CD4-positive, alpha-beta T cell (primary cell): ENCODE measurements around the gene MTHFD1L. TPM values are rescaled to one million over a fixed set of nuclear protein-coding genes. Genes with fewer than 3 reads are reported as not detected.

Experiments
- ATAC-seq: fragments of 200-7000 bp; cut with Tn5 transposase; one replicate; pipeline ENCODE4 v1.10.0; 2022; ENCODE audit warnings: mild to moderate bottlenecking; ENCODE audit not compliant: poor library complexity
- CTCF ChIA-PET: fragments of 350-600 bp; sonication (Branson Sonifier 250); formaldehyde crosslinking; loops from one replicate; lab custom pipeline; 2021; ENCODE audit warnings: antibody characterized with exemption, inconsistent platforms; lab: Charles Lee
- POLR2A ChIA-PET: fragments of 350-600 bp; sonication (Branson Sonifier 250); formaldehyde crosslinking; loops from one replicate; lab custom pipeline; 2021; ENCODE audit warnings: antibody characterized with exemption, inconsistent platforms; lab: Charles Lee
- DNase-seq, 14 experiments: peaks; one replicate each; pipeline ENCODE4 v3.0.0-alpha.2; 2013 to 2020; ENCODE audit warnings: mixed read lengths in 2 of 14
- H3K27ac ChIP-seq, 2 donors: one replicate each; pipeline versions ENCODE4 v1.5.1 to v1.7.0; 2013; ENCODE audit warnings: low read length in 2 of 2, low read depth in 1 of 2, mild to moderate bottlenecking in 1 of 2
- H3K27me3 ChIP-seq, 2 experiments: 1 replicate in 1 of 2; 2 replicates in 1 of 2; pipeline versions ENCODE4 v1.6.1 to v1.7.0; 2013; ENCODE audit warnings: low read length in 2 of 2, control low read depth in 1 of 2, mild to moderate bottlenecking in 1 of 2, moderate library complexity in 1 of 2; ENCODE audit not compliant: insufficient read depth in 2 of 2, control insufficient read depth in 1 of 2
- H3K36me3 ChIP-seq: one replicate; pipeline ENCODE4 v1.6.1; 2013; ENCODE audit warnings: low read length, control low read depth; ENCODE audit not compliant: insufficient read depth
- H3K4me1 ChIP-seq: one replicate; pipeline ENCODE4 v1.6.1; 2013; ENCODE audit warnings: low read length, control low read depth; ENCODE audit not compliant: insufficient read depth
- H3K4me3 ChIP-seq: one replicate; pipeline ENCODE4 v1.5.1; 2013; ENCODE audit warnings: mild to moderate bottlenecking, low read length, moderate library complexity
- H3K9me3 ChIP-seq, 2 experiments: 1 replicate in 1 of 2; 2 replicates in 1 of 2; pipeline versions ENCODE4 v1.6.1 to v1.7.0; 2013; ENCODE audit warnings: low read length in 2 of 2, mild to moderate bottlenecking in 2 of 2, control low read depth in 1 of 2, moderate library complexity in 1 of 2; ENCODE audit not compliant: control insufficient read depth in 1 of 2, insufficient read depth in 1 of 2
- H3K27ac Mint-ChIP-seq: one replicate; pipeline ENCODE4 v1.8.0; 2020; ENCODE audit warnings: mixed read lengths
- H3K27me3 Mint-ChIP-seq: one replicate; pipeline ENCODE4 v1.8.0; 2021; ENCODE audit warnings: mixed read lengths
- H3K36me3 Mint-ChIP-seq: one replicate; pipeline ENCODE4 v1.8.0; 2021; ENCODE audit warnings: low read depth, mixed read lengths
- H3K4me1 Mint-ChIP-seq: one replicate; pipeline ENCODE4 v1.8.0; 2021; ENCODE audit warnings: low read depth, mixed read lengths
- H3K4me3 Mint-ChIP-seq: one replicate; pipeline ENCODE4 v1.8.0; 2020; ENCODE audit warnings: mild to moderate bottlenecking, mixed read lengths
- H3K9me3 Mint-ChIP-seq: one replicate; pipeline ENCODE4 v1.8.0; 2020; ENCODE audit warnings: mixed read lengths
- intact Hi-C, 2 experiments: fragments of 100-400 bp; cut with DNase I in 1 of 2; cut with micrococcal nuclease in 1 of 2; formaldehyde crosslinking; loops; one replicate each; pipeline versions ENCODE4 v1.15.1 to v1.9.0; 2023 to 2025; cut with DNase I, micrococcal nuclease
- total RNA-seq, 174 experiments: library from RNA in 2 of 174; stranded (reverse) in 2 of 174; gene quantifications; one replicate each; pipeline ENCODE4 v1.2.3 and lab custom pipeline; 2021 to 2026
- TF ChIP-seq, protein P1 (sequence below): fragments of 200-600 bp; IDR thresholded peaks from one replicate; pipeline ENCODE4 v1.8.0; 2022; ENCODE audit warnings: antibody characterized with exemption, mild to moderate bottlenecking

Gene MTHFD1L
- total RNA-seq, 2 experiments from 2014 or later: 8.8 to 9.7 TPM

DNA sequence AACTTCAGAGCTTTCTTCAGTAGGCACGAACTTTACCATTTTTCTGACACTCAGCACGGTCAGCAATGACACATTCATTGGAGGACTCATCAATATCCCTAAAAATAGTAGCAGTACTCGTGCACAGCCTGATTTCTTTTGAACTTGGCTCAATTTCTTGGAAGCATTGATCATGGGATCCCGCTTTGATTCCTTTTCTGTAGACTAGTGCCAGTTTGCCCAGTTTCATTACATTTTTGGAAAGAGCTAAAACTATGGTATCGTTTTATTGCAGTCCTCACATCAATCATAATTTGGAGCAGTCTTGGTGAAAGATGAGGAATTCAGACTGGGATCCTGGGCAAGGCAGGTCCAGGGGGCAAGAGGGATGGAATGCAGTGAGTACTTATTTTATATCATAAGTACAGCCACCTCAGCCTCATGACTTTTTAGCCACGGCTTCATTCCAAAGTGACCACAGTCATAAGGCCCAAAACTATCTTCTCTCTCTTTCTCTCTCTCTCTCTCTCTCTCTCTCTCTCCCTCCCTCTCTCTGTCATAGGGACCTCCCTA, 203.3 kb downstream of the MTHFD1L start:
- no peak overlapping the region for H3K27ac Mint-ChIP-seq

DNA sequence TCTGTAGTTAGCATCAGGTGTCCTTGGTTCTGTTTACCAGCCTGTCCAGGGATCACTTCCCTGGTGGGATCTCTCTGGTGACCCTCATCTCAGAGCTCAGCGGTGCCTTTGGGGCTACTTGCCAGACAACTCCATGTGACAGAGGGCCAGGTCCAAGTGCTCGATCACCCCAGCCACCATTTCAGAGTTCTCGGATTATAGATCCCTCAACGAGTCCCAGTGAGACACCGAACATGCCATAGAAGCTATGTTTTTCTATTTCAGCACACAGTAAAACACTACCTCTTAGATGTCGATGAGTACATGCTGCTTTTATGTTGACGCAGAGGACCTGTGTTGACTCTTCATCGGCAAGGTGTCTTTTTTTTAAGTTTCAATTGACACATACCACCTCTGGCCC, 204.1 kb downstream of the MTHFD1L start:
- H3K4me3 Mint-ChIP-seq: no peak overlapping the region
- no peaks in the 10 kb centered on the region for H3K4me1 Mint-ChIP-seq

More for the DNA sequence above, 203.3 kb downstream of the MTHFD1L start:
- H3K27me3 ChIP-seq: no peaks in the 10 kb centered on the region
- TF ChIP-seq, protein P1, sequence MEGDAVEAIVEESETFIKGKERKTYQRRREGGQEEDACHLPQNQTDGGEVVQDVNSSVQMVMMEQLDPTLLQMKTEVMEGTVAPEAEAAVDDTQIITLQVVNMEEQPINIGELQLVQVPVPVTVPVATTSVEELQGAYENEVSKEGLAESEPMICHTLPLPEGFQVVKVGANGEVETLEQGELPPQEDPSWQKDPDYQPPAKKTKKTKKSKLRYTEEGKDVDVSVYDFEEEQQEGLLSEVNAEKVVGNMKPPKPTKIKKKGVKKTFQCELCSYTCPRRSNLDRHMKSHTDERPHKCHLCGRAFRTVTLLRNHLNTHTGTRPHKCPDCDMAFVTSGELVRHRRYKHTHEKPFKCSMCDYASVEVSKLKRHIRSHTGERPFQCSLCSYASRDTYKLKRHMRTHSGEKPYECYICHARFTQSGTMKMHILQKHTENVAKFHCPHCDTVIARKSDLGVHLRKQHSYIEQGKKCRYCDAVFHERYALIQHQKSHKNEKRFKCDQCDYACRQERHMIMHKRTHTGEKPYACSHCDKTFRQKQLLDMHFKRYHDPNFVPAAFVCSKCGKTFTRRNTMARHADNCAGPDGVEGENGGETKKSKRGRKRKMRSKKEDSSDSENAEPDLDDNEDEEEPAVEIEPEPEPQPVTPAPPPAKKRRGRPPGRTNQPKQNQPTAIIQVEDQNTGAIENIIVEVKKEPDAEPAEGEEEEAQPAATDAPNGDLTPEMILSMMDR: no peak
- ATAC-seq (no peak), DNase-seq (no peak)
- H3K4me3 ChIP-seq: no peak overlapping the region
- Mint-ChIP-seq H3K9me3 (no peaks in the 10 kb centered on the region), H3K36me3 (peaks cover 13% of the 10 kb centered on the region), H3K27me3 (no peaks in the 10 kb centered on the region), H3K4me1 (no peaks in the 10 kb centered on the region), H3K4me3 (no peak overlapping the region)
- no peaks in the 10 kb centered on the region for H3K9me3 ChIP-seq
- intact Hi-C loops: no loop called here
- no peaks in the 10 kb centered on the region for H3K36me3 ChIP-seq
- ChIA-PET POLR2A (no interaction called here), CTCF (no interaction called here)
- H3K27ac ChIP-seq: no peak overlapping the region
- H3K4me1 ChIP-seq: no peaks in the 10 kb centered on the region

DNA sequence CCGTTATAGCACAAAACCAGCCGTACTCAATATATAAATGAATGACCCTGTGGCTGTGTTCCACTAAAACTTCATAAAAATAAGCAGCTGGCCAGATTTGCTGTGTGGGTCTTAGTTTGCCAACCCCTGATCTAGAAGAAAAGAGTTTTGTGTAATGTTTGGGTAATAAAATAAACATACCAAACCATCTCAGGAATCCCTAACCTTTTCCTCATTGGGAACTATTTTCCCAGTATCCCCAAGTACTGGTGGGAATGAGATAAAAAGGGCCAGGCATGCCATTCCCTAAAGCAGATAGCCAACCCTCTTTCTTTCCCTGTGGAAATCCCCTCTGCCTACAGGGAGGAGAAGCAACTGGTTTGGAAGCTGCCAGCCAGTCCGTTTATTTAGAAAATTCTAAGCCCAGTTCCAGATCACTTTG, 205.1 kb downstream of the MTHFD1L start:
- Mint-ChIP-seq H3K4me3 (no peak overlapping the region), H3K9me3 (peaks cover 4% of the 10 kb centered on the region), H3K36me3 (peaks cover 17% of the 10 kb centered on the region), H3K27ac (no peak overlapping the region), H3K27me3 (no peaks in the 10 kb centered on the region), H3K4me1 (no peaks in the 10 kb centered on the region)
- Histone ChIP-seq H3K4me1 (no peaks in the 10 kb centered on the region), H3K36me3 (no peaks in the 10 kb centered on the region), H3K27me3 (no peaks in the 10 kb centered on the region), H3K9me3 (no peaks in the 10 kb centered on the region), H3K4me3 (no peak overlapping the region), H3K27ac (no peak overlapping the region)
- ChIA-PET CTCF (no interaction called here), POLR2A (no interaction called here)
- no peak for ATAC-seq
- TF ChIP-seq, protein P1: no peak
- intact Hi-C loops: no loop called here
- DNase-seq: no peak

More for the DNA sequence above, 204.1 kb downstream of the MTHFD1L start:
- ChIA-PET POLR2A (no interaction called here), CTCF (no interaction called here)
- no peaks in the 10 kb centered on the region for H3K9me3 Mint-ChIP-seq
- intact Hi-C loops: no loop called here
- ATAC-seq (no peak), DNase-seq (no peak)
- no peaks in the 10 kb centered on the region for H3K9me3 ChIP-seq
- H3K36me3 ChIP-seq: no peaks in the 10 kb centered on the region
- H3K27me3 ChIP-seq: no peaks in the 10 kb centered on the region
- no peak overlapping the region for H3K4me3 ChIP-seq
- H3K36me3 Mint-ChIP-seq: peaks cover 17% of the 10 kb centered on the region
- no peaks in the 10 kb centered on the region for H3K27me3 Mint-ChIP-seq
- H3K27ac ChIP-seq: no peak overlapping the region
- TF ChIP-seq, protein P1: no peak
- no peaks in the 10 kb centered on the region for H3K4me1 ChIP-seq
- H3K27ac Mint-ChIP-seq: no peak overlapping the region
